Cardiac muscle cell (in vitro differentiated cells and primary cell): ENCODE results near the gene NBPF8. TPM values are rescaled to one million over a fixed set of nuclear protein-coding genes. Genes with fewer than 3 reads are reported as not detected.
"Not testable (repeated sequence)": the region's sequence is repeated elsewhere in the genome, so short reads cannot be mapped to it uniquely, and the experiment has no call there.

Experiments
- DNase-seq, 2 donors: peaks; one replicate each; pipeline versions ENCODE4 v3.0.0 to v3.0.0-alpha.2; 2010 to 2017; ENCODE audit warnings: low read depth in 1 of 2, low spot score in 1 of 2
- H3K27ac ChIP-seq: fragments of 200-600 bp; sonication (generic); 2 replicates; pipeline ENCODE4 v1.5.1; 2016
- H3K27me3 ChIP-seq: fragments of 200-600 bp; sonication (generic); 2 replicates; pipeline ENCODE4 v1.6.0; 2016; ENCODE audit warnings: control low read depth
- H3K36me3 ChIP-seq: fragments of 200-600 bp; sonication (generic); 2 replicates; pipeline ENCODE4 v1.5.1; 2016; ENCODE audit warnings: control low read depth
- H3K4me1 ChIP-seq: fragments of 200-600 bp; sonication (generic); 2 replicates; pipeline ENCODE4 v1.8.1; 2017; ENCODE audit warnings: low read depth, mild to moderate bottlenecking, mixed run types
- H3K4me3 ChIP-seq: fragments of 200-600 bp; sonication (generic); 2 replicates; pipeline ENCODE4 v1.5.1; 2016; ENCODE audit warnings: mild to moderate bottlenecking
- H3K9me3 ChIP-seq: fragments of 200-600 bp; sonication (generic); 2 replicates; pipeline ENCODE4 v1.5.1; 2017; ENCODE audit warnings: low read depth, mild to moderate bottlenecking, control low read depth
- polyA plus RNA-seq: library from polyadenylated mRNA; unstranded; fragments of >200 nt; fragmentation: Nextera tagmentation; extraction: Ambion mirVana; gene quantifications from 2 replicates; pipeline ENCODE4 v1.2.1, GENCODE V29; 2016
- total RNA-seq: library from RNA; depleted of rRNA; stranded (reverse); fragments of >200 nt; gene quantifications from 2 replicates; pipeline ENCODE4 v1.2.3, GENCODE V29; 2016

NBPF8 gene, protein sequence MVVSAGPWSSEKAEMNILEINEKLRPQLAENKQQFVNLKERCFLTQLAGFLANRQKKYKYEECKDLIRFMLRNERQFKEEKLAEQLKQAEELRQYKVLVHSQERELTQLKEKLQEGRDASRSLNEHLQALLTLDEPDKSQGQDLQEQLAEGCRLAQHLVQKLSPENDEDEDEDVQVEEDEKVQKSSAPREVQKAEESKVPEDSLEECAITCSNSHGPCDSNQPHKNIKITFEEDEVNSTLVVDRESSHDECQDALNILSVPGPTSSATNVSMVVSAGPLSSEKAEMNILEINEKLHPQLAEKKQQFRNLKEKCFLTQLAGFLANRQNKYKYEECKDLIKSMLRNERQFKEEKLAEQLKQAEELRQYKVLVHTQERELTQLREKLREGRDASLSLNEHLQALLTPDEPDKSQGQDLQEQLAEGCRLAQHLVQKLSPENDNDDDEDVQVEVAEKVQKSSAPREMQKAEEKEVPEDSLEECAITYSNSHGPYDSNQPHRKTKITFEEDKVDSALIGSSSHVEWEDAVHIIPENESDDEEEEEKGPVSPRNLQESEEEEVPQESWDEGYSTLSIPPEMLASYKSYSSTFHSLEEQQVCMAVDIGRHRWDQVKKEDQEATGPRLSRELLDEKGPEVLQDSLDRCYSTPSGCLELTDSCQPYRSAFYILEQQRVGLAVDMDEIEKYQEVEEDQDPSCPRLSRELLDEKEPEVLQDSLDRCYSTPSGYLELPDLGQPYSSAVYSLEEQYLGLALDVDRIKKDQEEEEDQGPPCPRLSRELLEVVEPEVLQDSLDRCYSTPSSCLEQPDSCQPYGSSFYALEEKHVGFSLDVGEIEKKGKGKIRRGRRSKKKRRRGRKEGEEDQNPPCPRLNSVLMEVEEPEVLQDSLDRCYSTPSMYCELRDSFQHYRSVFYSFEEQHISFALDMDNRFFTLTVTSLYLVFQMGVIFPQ
- total RNA-seq: 5.1 and 9.8 TPM in 2 replicates
- polyA plus RNA-seq: 3.4 and 4.2 TPM in 2 replicates

DNA sequence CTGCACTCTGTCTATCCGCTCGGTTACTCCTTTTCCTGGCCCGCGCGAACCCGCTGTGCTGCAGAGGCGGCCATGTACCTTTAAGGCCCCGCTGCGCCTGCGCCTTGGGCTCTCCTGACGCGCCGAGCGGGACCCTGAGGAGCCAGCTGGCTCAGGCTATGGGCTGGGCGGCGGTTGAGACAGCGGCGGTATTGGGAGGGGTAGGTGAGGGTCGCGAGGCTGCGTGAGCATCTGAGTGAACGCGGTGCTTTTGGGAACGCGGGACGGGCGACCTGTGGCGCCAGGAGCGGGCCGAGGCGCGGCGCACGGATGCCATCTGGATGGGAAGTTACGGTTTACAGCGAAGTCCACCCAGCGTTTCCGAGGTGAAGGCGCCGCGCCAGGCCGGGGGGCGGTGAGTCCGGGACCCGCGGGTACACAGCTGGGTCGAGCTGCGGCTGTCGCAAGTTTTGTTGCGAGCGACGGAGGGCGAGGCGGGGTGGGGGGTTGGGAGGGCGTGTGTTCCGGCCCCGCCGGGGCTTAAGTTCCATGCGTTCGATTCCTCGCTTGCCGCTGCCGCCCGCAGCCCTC lies at the start of gene NBPF8:
Gene NBPF8, plus strand, starts transcription at position 125 of the 570 bp plus-strand sequence. CDS start 21,488 bp downstream, outside the sequence.
- H3K36me3 ChIP-seq, H3K27ac ChIP-seq, H3K9me3 ChIP-seq, H3K27me3 ChIP-seq, H3K4me1 ChIP-seq: not testable (repeated sequence)
- H3K4me3 ChIP-seq: peak within 1 kb of the TSS; percentile 62
- DNase-seq: peak; percentile 74

DNA sequence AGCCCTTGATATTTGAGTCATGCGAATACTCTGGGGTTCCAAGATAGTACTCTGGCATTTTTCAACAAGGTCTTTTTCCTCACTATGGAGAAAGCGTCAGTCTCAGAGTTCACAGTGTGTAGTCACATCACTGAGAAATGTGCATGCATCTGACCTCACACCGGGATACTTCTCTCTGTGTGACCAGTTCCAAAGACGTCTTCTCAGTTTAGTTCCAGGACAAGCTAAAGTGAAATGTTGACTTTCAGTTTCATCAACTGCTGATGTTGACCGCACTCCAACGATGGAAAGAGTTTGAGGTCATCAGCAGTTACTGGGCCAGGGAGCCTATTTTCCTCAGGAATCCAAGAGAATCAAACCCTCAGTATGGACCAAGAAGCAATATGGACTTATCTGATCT lies 47.1 kb upstream of the NBPF8 start:
- H3K4me3 ChIP-seq, H3K9me3 ChIP-seq, H3K4me1 ChIP-seq, DNase-seq, H3K27ac ChIP-seq, H3K27me3 ChIP-seq, H3K36me3 ChIP-seq: not testable (repeated sequence)

DNA sequence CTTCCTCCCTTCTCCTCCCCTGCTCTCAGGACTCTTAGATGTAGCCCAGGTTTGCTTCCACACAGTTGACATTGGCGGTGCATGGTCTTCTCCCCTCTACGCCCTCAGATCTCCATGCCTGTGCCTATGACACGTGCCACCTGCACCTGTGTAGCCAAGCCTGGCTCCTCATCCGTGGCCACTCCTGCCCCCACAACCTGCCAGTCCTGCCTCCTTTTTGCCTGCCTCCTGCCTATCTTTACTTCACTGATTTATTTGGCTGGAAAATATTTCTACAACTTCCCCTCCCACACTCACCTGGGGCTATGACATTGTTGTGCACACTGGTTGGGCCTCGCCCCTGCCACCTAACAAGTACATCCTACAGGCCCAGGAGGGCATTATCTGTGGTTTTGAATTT lies 28.2 kb upstream of the NBPF8 start:
- DNase-seq, H3K36me3 ChIP-seq, H3K4me3 ChIP-seq, H3K9me3 ChIP-seq, H3K27ac ChIP-seq, H3K4me1 ChIP-seq, H3K27me3 ChIP-seq: not testable (repeated sequence)

DNA sequence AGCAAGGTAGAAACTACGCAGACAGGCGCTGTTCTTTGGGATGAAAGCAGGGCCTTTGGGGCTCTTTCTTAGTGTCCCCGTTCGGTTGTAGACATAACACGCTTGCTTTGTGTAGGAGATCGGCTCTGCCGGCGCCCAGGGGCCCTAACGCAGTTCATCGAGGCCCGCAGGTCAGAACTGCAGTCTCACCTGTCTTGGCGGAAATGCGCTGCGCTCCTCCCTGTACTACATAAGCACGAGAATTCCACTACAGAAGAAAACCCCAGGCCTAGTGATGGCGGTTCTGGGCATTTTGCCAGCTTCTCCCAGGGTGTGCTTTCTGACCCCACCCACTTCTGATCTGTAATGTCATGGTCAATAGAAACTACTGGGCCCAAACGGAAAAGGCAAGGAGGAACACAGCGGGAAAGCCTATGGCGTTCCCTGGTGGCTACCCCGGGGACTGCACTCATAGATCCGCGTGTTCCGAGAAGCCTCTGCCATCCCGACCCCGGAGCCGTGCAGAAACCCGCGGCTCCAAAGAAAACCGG lies 26.2 kb upstream of the NBPF8 start:
- DNase-seq: peak; percentile 34 to 85
- not testable (repeated sequence) for H3K4me3 ChIP-seq, H3K36me3 ChIP-seq, H3K9me3 ChIP-seq, H3K27ac ChIP-seq, H3K4me1 ChIP-seq, H3K27me3 ChIP-seq

DNA sequence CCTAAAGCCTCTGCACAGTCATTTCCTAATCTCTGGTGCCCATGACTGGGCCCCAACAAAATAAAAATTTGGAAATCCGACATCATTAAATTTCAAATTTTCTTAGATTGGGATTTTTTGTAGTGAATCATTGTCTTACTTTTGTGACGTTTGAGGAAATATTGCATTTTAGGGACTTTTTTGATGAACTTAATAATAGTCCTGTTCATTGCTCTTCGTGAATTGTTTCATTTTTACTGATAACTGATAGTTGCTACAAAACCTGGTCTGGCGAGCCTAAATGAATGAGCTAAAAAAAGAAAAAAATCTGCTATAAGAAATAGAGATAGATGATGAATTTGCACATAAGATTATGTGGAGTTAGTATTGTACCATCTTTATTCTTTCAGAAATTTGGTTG lies 23.5 kb upstream of the NBPF8 start:
- not testable (repeated sequence) for H3K9me3 ChIP-seq, H3K36me3 ChIP-seq, H3K27me3 ChIP-seq

DNA sequence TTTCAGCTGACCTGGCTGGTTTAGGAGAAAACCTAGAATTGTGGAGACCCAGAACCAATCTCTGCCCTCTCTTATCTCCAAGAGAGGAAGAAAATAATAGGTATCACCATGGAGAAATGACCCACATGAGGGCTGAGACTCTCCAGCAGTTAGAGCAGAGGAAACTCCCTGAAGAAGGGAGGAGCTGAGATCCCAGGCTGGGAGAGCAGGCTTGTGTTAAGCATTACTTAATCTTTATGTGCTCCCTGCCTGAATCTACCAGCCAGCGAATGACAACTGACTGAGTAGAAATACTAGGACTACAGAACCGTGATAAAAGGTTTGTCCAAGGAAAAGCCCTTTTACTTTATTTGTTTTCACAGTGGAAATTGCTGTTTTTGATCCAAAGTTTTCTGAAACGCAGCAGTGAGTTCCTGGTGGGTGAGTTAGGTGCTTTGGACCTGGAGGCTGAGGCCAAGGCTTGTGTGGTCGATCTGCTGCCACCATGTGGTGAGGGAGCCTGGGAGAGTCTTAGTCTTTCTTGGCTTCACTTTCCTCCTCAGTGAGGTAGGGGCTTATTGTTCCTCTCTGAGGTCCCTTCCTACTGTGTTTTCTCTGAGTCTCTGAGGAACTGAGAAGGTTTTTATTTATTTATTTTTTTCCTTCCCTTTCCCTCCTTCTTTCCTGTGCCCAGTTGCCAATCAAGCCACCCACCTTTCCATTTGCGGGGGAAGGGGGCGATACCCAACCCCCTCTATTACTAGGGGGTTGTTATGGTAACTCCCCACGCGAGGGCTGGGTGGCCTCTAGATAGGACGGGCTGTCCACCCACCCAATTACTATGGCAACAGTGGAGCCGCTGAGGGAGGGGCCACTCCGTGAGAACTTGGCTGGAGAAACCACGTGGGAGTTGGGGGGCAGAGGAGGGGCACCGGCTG lies 21.3 kb upstream of the NBPF8 start:
- H3K36me3 ChIP-seq, H3K9me3 ChIP-seq, H3K27me3 ChIP-seq, H3K4me3 ChIP-seq, H3K27ac ChIP-seq, H3K4me1 ChIP-seq: not testable (repeated sequence)
- peak in 1 of 2 donors; percentile 2 for DNase-seq

More for the DNA sequence above, 23.5 kb upstream of the NBPF8 start:
- H3K4me3 ChIP-seq, H3K27ac ChIP-seq, DNase-seq, H3K4me1 ChIP-seq: not testable (repeated sequence)

DNA sequence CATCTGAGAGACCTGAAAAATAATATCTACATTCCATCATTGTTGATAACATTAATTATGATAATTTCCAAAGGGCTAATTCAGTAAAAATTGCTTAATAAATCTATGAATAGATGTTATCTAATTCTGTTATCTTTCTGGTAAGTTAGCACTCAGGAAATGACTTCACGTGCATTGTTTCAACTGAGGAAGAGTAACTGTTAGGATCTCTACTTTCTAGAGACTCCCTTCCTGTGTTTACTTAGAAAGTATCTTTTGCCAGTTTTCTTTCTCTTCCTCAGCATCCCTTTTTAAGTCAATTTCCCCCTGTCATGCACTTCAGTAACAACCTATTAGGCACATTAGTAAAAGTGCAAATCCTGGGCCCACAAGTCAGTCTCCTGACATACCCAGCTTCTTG lies 9.5 kb upstream of the NBPF8 start:
- not testable (repeated sequence) for H3K27ac ChIP-seq, H3K9me3 ChIP-seq, H3K4me1 ChIP-seq, H3K36me3 ChIP-seq, H3K4me3 ChIP-seq, DNase-seq, H3K27me3 ChIP-seq

DNA sequence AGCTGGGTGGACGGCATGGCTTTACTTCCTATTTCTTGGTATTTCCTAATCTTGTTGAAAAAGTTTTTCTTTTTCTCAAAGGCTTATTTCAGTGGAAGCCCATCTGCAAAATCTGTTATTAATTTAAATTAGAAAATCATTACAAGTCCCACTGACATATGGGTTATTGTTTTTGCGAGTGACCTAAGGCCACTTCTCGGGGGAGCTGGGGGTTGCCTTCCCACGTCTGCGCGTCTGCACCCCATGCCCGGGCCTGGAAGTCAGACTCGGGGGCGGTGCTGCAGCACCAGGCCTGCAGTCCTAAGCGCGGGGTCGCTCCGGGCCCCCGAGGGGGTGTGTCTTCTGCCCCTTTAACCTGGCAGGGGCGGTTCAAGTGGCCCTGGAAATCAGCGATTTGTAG lies 384 bp upstream of the NBPF8 start:
- not testable (repeated sequence) for H3K36me3 ChIP-seq, H3K4me1 ChIP-seq, H3K27me3 ChIP-seq, H3K27ac ChIP-seq, H3K9me3 ChIP-seq, DNase-seq
- peak overlapping the region; percentile 62 for H3K4me3 ChIP-seq

DNA sequence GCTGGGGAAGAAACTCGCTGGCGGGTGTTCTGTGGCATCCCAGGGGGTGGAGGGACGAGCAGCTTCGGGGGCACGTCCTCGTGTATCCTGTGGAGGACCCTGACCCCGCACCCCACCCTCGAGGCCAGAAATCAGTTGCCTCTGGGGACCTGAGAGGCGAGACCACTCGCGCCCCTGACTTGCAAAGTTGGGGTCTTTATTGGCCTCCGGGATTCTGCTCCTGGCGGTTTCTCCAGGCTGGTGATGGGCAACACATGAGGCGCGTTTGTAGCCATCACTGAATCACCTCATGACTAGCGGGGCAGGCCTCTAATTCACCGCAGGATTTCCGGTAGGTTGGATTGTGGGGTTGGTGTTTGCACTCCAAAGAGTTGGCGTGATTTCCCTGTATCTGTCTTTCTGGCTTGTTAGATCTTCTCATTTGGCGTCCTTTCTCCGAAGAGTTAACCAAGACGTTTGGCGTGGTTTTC lies 692 bp downstream of the NBPF8 start:
- peak; percentile 0 to 66 for DNase-seq
- not testable (repeated sequence) for H3K27ac ChIP-seq, H3K27me3 ChIP-seq, H3K9me3 ChIP-seq, H3K36me3 ChIP-seq, H3K4me1 ChIP-seq
- H3K4me3 ChIP-seq: peak overlapping the region; percentile 62

DNA sequence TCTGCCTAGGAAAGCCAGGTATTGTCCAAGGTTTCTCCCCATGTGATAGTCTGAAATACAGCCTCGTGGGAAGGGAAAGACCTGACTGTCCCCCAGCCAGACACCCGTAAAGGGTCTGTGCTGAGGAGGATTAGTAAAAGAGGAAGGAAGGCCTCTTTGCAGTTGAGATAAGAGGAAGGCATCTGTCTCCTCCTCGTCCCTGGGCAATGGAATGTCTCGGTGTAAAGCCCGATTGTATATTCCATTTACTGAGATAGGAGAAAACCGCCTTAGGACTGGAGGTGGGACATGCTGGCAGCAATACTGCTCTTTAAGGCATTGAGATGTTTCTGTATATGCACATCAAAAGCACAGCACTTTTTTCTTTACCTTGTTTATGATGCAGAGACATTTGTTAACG lies 10.2 kb downstream of the NBPF8 start:
- H3K4me3 ChIP-seq, H3K27ac ChIP-seq, H3K36me3 ChIP-seq, DNase-seq, H3K27me3 ChIP-seq, H3K9me3 ChIP-seq, H3K4me1 ChIP-seq: not testable (repeated sequence)

DNA sequence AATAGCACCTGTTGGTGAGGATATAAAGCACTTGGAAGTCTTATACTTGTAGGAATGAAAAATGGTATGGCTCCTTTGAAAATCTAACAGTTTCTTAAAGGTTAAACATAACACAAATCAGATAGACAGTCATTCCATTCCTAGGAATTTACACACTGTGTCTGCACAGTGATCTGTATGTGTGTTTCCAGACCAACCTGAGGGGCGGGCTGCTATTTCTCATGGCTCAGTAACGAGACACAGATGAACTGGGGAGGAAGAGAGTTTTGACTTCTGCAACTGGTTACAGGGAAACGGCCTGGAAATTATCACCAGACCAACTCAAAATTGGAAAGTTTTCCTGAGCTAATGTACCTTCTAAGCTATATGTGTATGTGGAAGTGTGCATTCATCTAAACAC lies 16.8 kb downstream of the NBPF8 start:
- not testable (repeated sequence) for H3K27me3 ChIP-seq, H3K36me3 ChIP-seq, H3K27ac ChIP-seq, H3K4me3 ChIP-seq, H3K4me1 ChIP-seq, H3K9me3 ChIP-seq, DNase-seq

DNA sequence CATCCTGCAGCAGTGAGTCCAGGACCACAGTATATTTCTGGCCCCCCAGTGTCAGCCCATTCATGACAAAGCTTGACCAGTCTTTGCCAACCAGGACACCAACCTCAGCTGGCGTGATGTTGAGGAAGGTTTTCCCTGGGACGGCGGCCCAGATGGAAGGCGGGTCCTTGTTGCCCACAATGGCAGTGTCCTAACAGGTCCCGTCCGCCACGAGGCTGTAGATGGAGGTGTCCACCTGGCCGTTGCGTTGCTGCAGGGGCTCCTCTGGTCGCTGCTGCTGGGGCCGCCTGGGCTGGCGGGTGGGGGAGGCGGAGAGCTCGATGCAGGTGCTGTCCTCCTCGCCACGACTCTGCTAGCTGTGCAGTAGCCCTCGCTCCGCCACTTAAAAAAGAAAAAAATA lies 19.0 kb downstream of the NBPF8 start:
- not testable (repeated sequence) for H3K27me3 ChIP-seq, H3K9me3 ChIP-seq, H3K36me3 ChIP-seq, H3K4me3 ChIP-seq, H3K4me1 ChIP-seq, H3K27ac ChIP-seq, DNase-seq

DNA sequence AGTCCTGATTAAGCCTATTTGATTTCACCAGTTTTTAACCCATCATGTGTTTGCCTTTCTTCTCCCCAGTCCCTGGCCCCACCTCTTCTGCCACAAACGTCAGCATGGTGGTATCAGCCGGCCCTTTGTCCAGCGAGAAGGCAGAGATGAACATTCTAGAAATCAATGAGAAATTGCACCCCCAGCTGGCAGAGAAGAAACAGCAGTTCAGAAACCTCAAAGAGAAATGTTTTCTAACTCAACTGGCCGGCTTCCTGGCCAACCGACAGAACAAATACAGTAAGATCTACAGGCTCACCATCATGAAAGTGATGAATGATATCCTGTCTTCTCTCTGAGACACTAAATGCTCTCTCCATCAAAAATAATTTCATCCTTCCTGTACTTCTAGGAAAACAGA lies 34.3 kb downstream of the NBPF8 start:
- not testable (repeated sequence) for H3K36me3 ChIP-seq, H3K9me3 ChIP-seq, H3K27me3 ChIP-seq, H3K4me1 ChIP-seq, H3K27ac ChIP-seq, H3K4me3 ChIP-seq, DNase-seq
